SU-DHL-6 (cell line): ENCODE results near the gene KRTAP20-1.

ENCODE experiments used
- H2AFZ ChIP-seq: fragments of 200-600 bp; sonication (generic); 2 replicates; pipeline ENCODE4 v1.6.1; 2014; ENCODE audit warnings: low read depth, mild to moderate bottlenecking, moderate library complexity, mixed read lengths, antibody characterized with exemption, low read length; ENCODE audit not compliant: severe bottlenecking
- H3F3A ChIP-seq: fragments of 200-600 bp; shearing (Covaris generic); 2 replicates; pipeline ENCODE4 v1.6.0; 2016; ENCODE audit warnings: antibody characterized with exemption, mild to moderate bottlenecking; ENCODE audit not compliant: insufficient read depth
- H3K27ac ChIP-seq: fragments of 200-600 bp; sonication (generic); 2 replicates; pipeline ENCODE4 v1.5.1; 2016; ENCODE audit warnings: low read depth, mild to moderate bottlenecking, low read length, moderate library complexity, mixed read lengths
- H3K27me3 ChIP-seq: fragments of 200-600 bp; sonication (generic), shearing (Covaris generic); 2 replicates; pipeline ENCODE4 v1.6.0; 2014; ENCODE audit warnings: mild to moderate bottlenecking, low read length
- H3K36me3 ChIP-seq: fragments of 200-600 bp; sonication (generic); 2 replicates; pipeline ENCODE4 v1.6.1; 2014; ENCODE audit warnings: mild to moderate bottlenecking, low read length, mixed read lengths
- H3K4me2 ChIP-seq: fragments of 300-600, 200-600 bp; shearing (Covaris generic), sonication (generic); 2 replicates; pipeline ENCODE4 v1.6.0; 2014; ENCODE audit warnings: low read length, low read depth, mild to moderate bottlenecking; ENCODE audit not compliant: poor library complexity, severe bottlenecking
- H3K4me3 ChIP-seq: fragments of 200-600 bp; sonication (generic); 2 replicates; pipeline ENCODE4 v1.5.1; 2014; ENCODE audit warnings: antibody characterized with exemption, low read length, mild to moderate bottlenecking, mixed read lengths; ENCODE audit not compliant: insufficient read depth, poor library complexity, severe bottlenecking
- H3K79me2 ChIP-seq: fragments of 200-600 bp; sonication (generic); 2 replicates; pipeline ENCODE4 v1.6.1; 2014; ENCODE audit warnings: mild to moderate bottlenecking, low read length, moderate library complexity; ENCODE audit not compliant: insufficient read depth
- H3K9ac ChIP-seq: fragments of 200-600 bp; sonication (generic); 2 replicates; pipeline ENCODE4 v1.7.0; 2014; ENCODE audit warnings: mild to moderate bottlenecking, low read length
- H3K9me2 ChIP-seq: fragments of 200-600 bp; sonication (generic); replicated peaks from 2 replicates; pipeline ENCODE4 v1.6.1; 2014; ENCODE audit warnings: low read length; ENCODE audit not compliant: insufficient read depth
- H3K9me3 ChIP-seq: fragments of 200-600 bp; sonication (generic); 2 replicates; pipeline ENCODE4 v1.6.1; 2014; ENCODE audit warnings: low read length, mixed read lengths; ENCODE audit not compliant: insufficient read depth
- H4K20me1 ChIP-seq: fragments of 200-600 bp; sonication (generic); 2 replicates; pipeline ENCODE4 v1.6.1; 2014; ENCODE audit warnings: low read depth, mild to moderate bottlenecking, antibody characterized with exemption, low read length, moderate library complexity, mixed read lengths
- EZH2phosphoT487 ChIP-seq: fragments of 200-600 bp; sonication (generic), shearing (Covaris generic); conservative IDR thresholded peaks from 2 replicates; pipeline ENCODE4 v1.6.1; 2018; ENCODE audit warnings: mild to moderate bottlenecking, antibody characterized with exemption, low read length, moderate library complexity, mixed read lengths
- TF ChIP-seq, protein P1 (sequence below): fragments of 200-600 bp; sonication (generic); IDR thresholded peaks from one replicate; pipeline ENCODE4 v1.5.1; 2017; ENCODE audit warnings: antibody characterized with exemption, mild to moderate bottlenecking, low read length, moderate library complexity; ENCODE audit not compliant: insufficient read depth, poor library complexity, severe bottlenecking

Gene KRTAP20-1

GRCh38 chr21:30616125-30616524 is at the start of gene KRTAP20-1:
Gene KRTAP20-1, plus strand, starts transcription at chr21:30616425. Its CDS starts 30 bp downstream, at chr21:30616455.
- H3K27ac ChIP-seq, result no peak within 1 kb of the TSS
- no peak for TF ChIP-seq EZH2phosphoT487
- TF ChIP-seq, protein P1, sequence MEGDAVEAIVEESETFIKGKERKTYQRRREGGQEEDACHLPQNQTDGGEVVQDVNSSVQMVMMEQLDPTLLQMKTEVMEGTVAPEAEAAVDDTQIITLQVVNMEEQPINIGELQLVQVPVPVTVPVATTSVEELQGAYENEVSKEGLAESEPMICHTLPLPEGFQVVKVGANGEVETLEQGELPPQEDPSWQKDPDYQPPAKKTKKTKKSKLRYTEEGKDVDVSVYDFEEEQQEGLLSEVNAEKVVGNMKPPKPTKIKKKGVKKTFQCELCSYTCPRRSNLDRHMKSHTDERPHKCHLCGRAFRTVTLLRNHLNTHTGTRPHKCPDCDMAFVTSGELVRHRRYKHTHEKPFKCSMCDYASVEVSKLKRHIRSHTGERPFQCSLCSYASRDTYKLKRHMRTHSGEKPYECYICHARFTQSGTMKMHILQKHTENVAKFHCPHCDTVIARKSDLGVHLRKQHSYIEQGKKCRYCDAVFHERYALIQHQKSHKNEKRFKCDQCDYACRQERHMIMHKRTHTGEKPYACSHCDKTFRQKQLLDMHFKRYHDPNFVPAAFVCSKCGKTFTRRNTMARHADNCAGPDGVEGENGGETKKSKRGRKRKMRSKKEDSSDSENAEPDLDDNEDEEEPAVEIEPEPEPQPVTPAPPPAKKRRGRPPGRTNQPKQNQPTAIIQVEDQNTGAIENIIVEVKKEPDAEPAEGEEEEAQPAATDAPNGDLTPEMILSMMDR, result no peak
- H3K4me2 ChIP-seq, result no peak within 1 kb of the TSS
- no peak within 1 kb of the TSS for H2AFZ ChIP-seq
- no peaks in the 10 kb centered on the region for H3K9me2 ChIP-seq
- H3K9ac ChIP-seq, result no peak within 1 kb of the TSS
- H3K27me3 ChIP-seq, result no peaks in the 10 kb centered on the region
- no peak within 1 kb of the TSS for H3K4me3 ChIP-seq
- no peaks in the 10 kb centered on the region for H4K20me1 ChIP-seq
- H3F3A ChIP-seq, result no peaks in the 10 kb centered on the region
- H3K36me3 ChIP-seq, result peaks cover 2% of the 10 kb centered on the region; the same call in 1 of the 2 replicates
- no peaks in the 10 kb centered on the region for H3K9me3 ChIP-seq
- H3K79me2 ChIP-seq, result no peaks in the 10 kb centered on the region

DNA sequence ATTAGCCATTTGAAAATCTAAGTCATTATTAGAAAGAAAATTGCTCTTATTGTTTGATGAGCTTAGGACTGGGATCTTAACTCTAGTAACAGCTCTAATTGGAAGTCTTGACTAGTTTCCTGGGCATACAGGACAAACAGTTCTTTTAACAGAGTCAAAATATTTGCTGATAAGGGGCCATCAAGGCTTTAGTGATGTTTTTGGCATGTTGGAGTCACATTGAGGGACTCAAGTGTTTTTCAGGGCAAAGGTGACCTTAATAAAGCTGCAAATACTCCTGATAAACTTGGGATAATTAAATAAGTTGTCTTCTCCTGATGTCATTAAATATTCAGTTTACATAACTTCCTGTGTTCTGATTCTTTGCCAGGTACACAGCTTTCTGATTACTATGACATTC is 48.6 kb upstream of the KRTAP20-1 start:
- Histone ChIP-seq H3K27ac (no peak overlapping the region), H4K20me1 (no peaks in the 10 kb centered on the region), H3K9ac (no peak overlapping the region), H3K27me3 (no peaks in the 10 kb centered on the region), H3F3A (no peaks in the 10 kb centered on the region), H3K4me3 (no peak overlapping the region), H3K9me2 (no peaks in the 10 kb centered on the region), H3K9me3 (no peaks in the 10 kb centered on the region), H2AFZ (no peak overlapping the region), H3K4me2 (no peak overlapping the region), H3K36me3 (no peaks in the 10 kb centered on the region), H3K79me2 (no peaks in the 10 kb centered on the region)
- TF ChIP-seq EZH2phosphoT487, result no peak
- TF ChIP-seq, protein P1, result no peak

GRCh38 chr21:30577766-30578165 is 38.5 kb upstream of the KRTAP20-1 start:
- Histone ChIP-seq H3F3A (no peaks in the 10 kb centered on the region), H3K27me3 (no peaks in the 10 kb centered on the region), H3K4me2 (no peak overlapping the region), H3K9ac (no peak overlapping the region), H3K9me2 (no peaks in the 10 kb centered on the region), H4K20me1 (no peaks in the 10 kb centered on the region), H3K9me3 (no peaks in the 10 kb centered on the region), H3K27ac (no peak overlapping the region), H3K36me3 (no peaks in the 10 kb centered on the region), H2AFZ (no peak overlapping the region), H3K79me2 (no peaks in the 10 kb centered on the region), H3K4me3 (no peak overlapping the region)
- TF ChIP-seq, protein P1, result no peak
- no peak for TF ChIP-seq EZH2phosphoT487
